SK-N-SH treated with all-trans-retinoic acid at 6 μM for 48 hours (cell line): ENCODE measurements around the gene PDAP1.

Experiments used
- BACH2 ChIP-seq: fragments of 250-450 bp; sonication (Bioruptor Pico); IDR thresholded peaks from 2 replicates; pipeline ENCODE4 v1.9.0; 2021; ENCODE audit warnings: mild to moderate bottlenecking, borderline replicate concordance
- ESRRG ChIP-seq: fragments of 250-450 bp; sonication (Bioruptor Pico); IDR thresholded peaks from 2 replicates; pipeline ENCODE4 v1.6.1; 2021; ENCODE audit warnings: mild to moderate bottlenecking
- SNAI2 ChIP-seq: fragments of 250-450 bp; sonication (Bioruptor Pico); IDR thresholded peaks from 2 replicates; pipeline ENCODE4 v1.5.0; 2020; ENCODE audit warnings: mild to moderate bottlenecking, moderate library complexity
- ZC3H10 ChIP-seq: fragments of 250-450 bp; sonication (Bioruptor Pico); IDR thresholded peaks from 2 replicates; pipeline ENCODE4 v1.5.1; 2021; ENCODE audit warnings: mild to moderate bottlenecking, moderate library complexity
- ZFP30 ChIP-seq: fragments of 450-650 bp; formaldehyde crosslinking; IDR thresholded peaks from 2 replicates; pipeline ENCODE4 v1.5.0; 2022; ENCODE audit warnings: mild to moderate bottlenecking, moderate library complexity
- ZNF70 ChIP-seq: fragments of 450-650 bp; formaldehyde crosslinking; IDR thresholded peaks from 2 replicates; pipeline ENCODE4 v1.5.0; 2020; ENCODE audit warnings: mild to moderate bottlenecking, moderate library complexity
- TF ChIP-seq, protein P1 (sequence below): fragments of 250-450 bp; sonication (Bioruptor Pico); IDR thresholded peaks from 2 replicates; pipeline ENCODE4 v1.5.1; 2021; ENCODE audit warnings: mild to moderate bottlenecking, moderate library complexity
- TF ChIP-seq, protein P2 (sequence below): fragments of 250-450 bp; sonication (Bioruptor Pico); IDR thresholded peaks from 2 replicates; pipeline ENCODE4 v1.8.0; 2020; ENCODE audit warnings: mild to moderate bottlenecking, moderate library complexity, borderline replicate concordance

GRCh38 chr7:99393355-99394187 lies 14.8 kb downstream of the PDAP1 start:
- TF ChIP-seq ZNF70, result no peak
- TF ChIP-seq SNAI2 (CRISPR knock-in tag), result no peak
- TF ChIP-seq ZFP30, result no peak
- peak; percentile 10; the same call in 1 of the 2 replicates for TF ChIP-seq ESRRG (CRISPR knock-in tag)
- no peak for TF ChIP-seq BACH2
- TF ChIP-seq, protein P1, sequence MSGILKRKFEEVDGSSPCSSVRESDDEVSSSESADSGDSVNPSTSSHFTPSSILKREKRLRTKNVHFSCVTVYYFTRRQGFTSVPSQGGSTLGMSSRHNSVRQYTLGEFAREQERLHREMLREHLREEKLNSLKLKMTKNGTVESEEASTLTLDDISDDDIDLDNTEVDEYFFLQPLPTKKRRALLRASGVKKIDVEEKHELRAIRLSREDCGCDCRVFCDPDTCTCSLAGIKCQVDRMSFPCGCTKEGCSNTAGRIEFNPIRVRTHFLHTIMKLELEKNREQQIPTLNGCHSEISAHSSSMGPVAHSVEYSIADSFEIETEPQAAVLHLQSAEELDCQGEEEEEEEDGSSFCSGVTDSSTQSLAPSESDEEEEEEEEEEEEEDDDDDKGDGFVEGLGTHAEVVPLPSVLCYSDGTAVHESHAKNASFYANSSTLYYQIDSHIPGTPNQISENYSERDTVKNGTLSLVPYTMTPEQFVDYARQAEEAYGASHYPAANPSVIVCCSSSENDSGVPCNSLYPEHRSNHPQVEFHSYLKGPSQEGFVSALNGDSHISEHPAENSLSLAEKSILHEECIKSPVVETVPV (CRISPR knock-in tag), result peak; percentile 4; the same call in 1 of the 2 replicates
- TF ChIP-seq ZC3H10 (CRISPR knock-in tag), result no peak
- TF ChIP-seq, protein P2, sequence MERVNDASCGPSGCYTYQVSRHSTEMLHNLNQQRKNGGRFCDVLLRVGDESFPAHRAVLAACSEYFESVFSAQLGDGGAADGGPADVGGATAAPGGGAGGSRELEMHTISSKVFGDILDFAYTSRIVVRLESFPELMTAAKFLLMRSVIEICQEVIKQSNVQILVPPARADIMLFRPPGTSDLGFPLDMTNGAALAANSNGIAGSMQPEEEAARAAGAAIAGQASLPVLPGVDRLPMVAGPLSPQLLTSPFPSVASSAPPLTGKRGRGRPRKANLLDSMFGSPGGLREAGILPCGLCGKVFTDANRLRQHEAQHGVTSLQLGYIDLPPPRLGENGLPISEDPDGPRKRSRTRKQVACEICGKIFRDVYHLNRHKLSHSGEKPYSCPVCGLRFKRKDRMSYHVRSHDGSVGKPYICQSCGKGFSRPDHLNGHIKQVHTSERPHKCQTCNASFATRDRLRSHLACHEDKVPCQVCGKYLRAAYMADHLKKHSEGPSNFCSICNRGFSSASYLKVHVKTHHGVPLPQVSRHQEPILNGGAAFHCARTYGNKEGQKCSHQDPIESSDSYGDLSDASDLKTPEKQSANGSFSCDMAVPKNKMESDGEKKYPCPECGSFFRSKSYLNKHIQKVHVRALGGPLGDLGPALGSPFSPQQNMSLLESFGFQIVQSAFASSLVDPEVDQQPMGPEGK (CRISPR knock-in tag), result 0 out of 2 replicates have a peak, but pooled peaks have one; percentile 37
